Endothelial cell (in vitro differentiated cells): ENCODE measurements around the gene PEX11B. TPM values are rescaled to one million over a fixed set of nuclear protein-coding genes. Genes with fewer than 3 reads are reported as not detected.
A peak's percentile ranks its signal among the peaks of the same experiment; 100 is the strongest.

ENCODE experiments used
- DNase-seq: peaks from one replicate; pipeline ENCODE4 v3.0.0; 2021; ENCODE audit warnings: low spot score
- H3K27ac Mint-ChIP-seq: one replicate; pipeline ENCODE4 v1.8.0; 2021; ENCODE audit warnings: mixed read lengths, inconsistent platforms; ENCODE audit not compliant: unreplicated experiment
- H3K27me3 Mint-ChIP-seq: one replicate; pipeline ENCODE4 v1.8.0; 2021; ENCODE audit warnings: mild to moderate bottlenecking, moderate library complexity, mixed read lengths, inconsistent platforms; ENCODE audit not compliant: unreplicated experiment
- H3K36me3 Mint-ChIP-seq: one replicate; pipeline ENCODE4 v1.8.0; 2021; ENCODE audit warnings: mild to moderate bottlenecking, low read depth, mixed read lengths, inconsistent platforms; ENCODE audit not compliant: unreplicated experiment
- H3K4me1 Mint-ChIP-seq: one replicate; pipeline ENCODE4 v1.8.0; 2021; ENCODE audit warnings: mild to moderate bottlenecking, mixed read lengths, inconsistent platforms; ENCODE audit not compliant: unreplicated experiment
- H3K4me3 Mint-ChIP-seq: one replicate; pipeline ENCODE4 v1.8.0; 2021; ENCODE audit warnings: mild to moderate bottlenecking, mixed read lengths, inconsistent platforms; ENCODE audit not compliant: unreplicated experiment
- H3K9me3 Mint-ChIP-seq: one replicate; pipeline ENCODE4 v1.8.0; 2021; ENCODE audit warnings: mixed read lengths, inconsistent platforms; ENCODE audit not compliant: unreplicated experiment
- CTCF ChIP-seq: fragments of 200-600 bp; sonication (generic); IDR thresholded peaks from one replicate; pipeline ENCODE4 v1.5.0; 2021; ENCODE audit warnings: antibody characterized with exemption; ENCODE audit not compliant: unreplicated experiment
- total RNA-seq: library from RNA; stranded (reverse); fragmentation: NEBNext Ultra II Directional; extraction: Animal tissue kit (Norgen Biotek cat#: 25700); gene quantifications from one replicate; pipeline ENCODE4 v1.2.1, GENCODE V29; 2021; ENCODE audit not compliant: unreplicated experiment

Gene PEX11B
- total RNA-seq, 1 donor from 2014 or later, result 34.0 TPM

- H3K36me3 Mint-ChIP-seq, result peaks cover 19% of the 10 kb centered on the region
- H3K4me3 Mint-ChIP-seq, result no peak overlapping the region
- no peak for DNase-seq
- H3K27me3 Mint-ChIP-seq, result peaks cover 1% of the 10 kb centered on the region
- H3K9me3 Mint-ChIP-seq, result no peaks in the 10 kb centered on the region
- no peak overlapping the region for H3K27ac Mint-ChIP-seq
- no peak for TF ChIP-seq CTCF
- H3K4me1 Mint-ChIP-seq, result peaks cover 6% of the 10 kb centered on the region
Observed at GRCh38 chr1:145901312-145902021, 17.1 kb downstream of the PEX11B start.

- no peak for TF ChIP-seq CTCF
- H3K27me3 Mint-ChIP-seq, result peaks cover 4% of the 10 kb centered on the region
- peaks cover 12% of the 10 kb centered on the region for H3K4me1 Mint-ChIP-seq
- no peak overlapping the region for H3K4me3 Mint-ChIP-seq
- no peaks in the 10 kb centered on the region for H3K9me3 Mint-ChIP-seq
- H3K36me3 Mint-ChIP-seq, result peaks cover 24% of the 10 kb centered on the region
- H3K27ac Mint-ChIP-seq, result no peak overlapping the region
- no peak for DNase-seq
Observed at GRCh38 chr1:145898756-145899155, 19.8 kb downstream of the PEX11B start.

GRCh38 chr1:145897969-145898368 lies 20.5 kb downstream of the PEX11B start:
- Mint-ChIP-seq H3K9me3 (no peaks in the 10 kb centered on the region), H3K36me3 (peaks cover 23% of the 10 kb centered on the region), H3K4me1 (peaks cover 20% of the 10 kb centered on the region), H3K27me3 (peaks cover 4% of the 10 kb centered on the region), H3K27ac (no peak overlapping the region), H3K4me3 (no peak overlapping the region)
- no peak for TF ChIP-seq CTCF
- no peak for DNase-seq

- Mint-ChIP-seq H3K4me1 (peaks cover 38% of the 10 kb centered on the region), H3K36me3 (peaks cover 14% of the 10 kb centered on the region), H3K9me3 (no peaks in the 10 kb centered on the region), H3K27ac (no peak overlapping the region), H3K4me3 (no peak overlapping the region), H3K27me3 (peaks cover 4% of the 10 kb centered on the region)
- DNase-seq, result no peak
- TF ChIP-seq CTCF, result no peak
Observed at GRCh38 chr1:145895471-145895870, 23.0 kb downstream of the PEX11B start.

- peak overlapping the region; percentile 18 for H3K27ac Mint-ChIP-seq
- H3K4me3 Mint-ChIP-seq, result peak overlapping the region; percentile 37
- TF ChIP-seq CTCF, result no peak
- H3K27me3 Mint-ChIP-seq, result peaks cover 4% of the 10 kb centered on the region
- no peak for DNase-seq
- peaks cover 42% of the 10 kb centered on the region for H3K4me1 Mint-ChIP-seq
- H3K36me3 Mint-ChIP-seq, result peaks cover 14% of the 10 kb centered on the region
- no peaks in the 10 kb centered on the region for H3K9me3 Mint-ChIP-seq
Observed at GRCh38 chr1:145893306-145894055, 25.0 kb downstream of the PEX11B start.
